HUDEP-2 (cell line): ENCODE results near the gene SLC35D1.

Source experiments
- DNase-seq, 76 experiments: peaks; one replicate each; lab custom pipeline; 2025; ENCODE audit not compliant: unreplicated experiment in 76 of 76; lab: John Stamatoyannopoulos, UW

The SLC35D1 gene

DNA sequence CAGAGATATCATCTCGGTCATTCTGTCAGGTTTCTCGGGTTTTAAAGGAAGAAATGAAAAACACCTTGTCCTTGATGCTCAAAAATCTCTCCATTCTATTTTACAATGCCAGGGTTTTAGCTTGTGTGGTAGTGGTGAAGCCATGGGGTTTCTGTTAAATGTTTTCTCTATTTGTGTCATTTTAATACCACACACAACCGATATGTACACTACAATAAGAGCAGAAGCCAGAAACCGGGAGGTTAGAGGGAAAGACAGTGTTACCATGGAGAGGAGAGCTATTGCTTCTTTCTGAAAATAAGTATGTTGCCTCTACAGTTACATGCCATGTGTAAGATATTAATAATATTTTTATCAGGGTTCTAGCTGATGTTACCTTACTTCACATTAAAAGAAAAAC is 2.8 kb downstream of the SLC35D1 start:
- no peak for DNase-seq

DNA sequence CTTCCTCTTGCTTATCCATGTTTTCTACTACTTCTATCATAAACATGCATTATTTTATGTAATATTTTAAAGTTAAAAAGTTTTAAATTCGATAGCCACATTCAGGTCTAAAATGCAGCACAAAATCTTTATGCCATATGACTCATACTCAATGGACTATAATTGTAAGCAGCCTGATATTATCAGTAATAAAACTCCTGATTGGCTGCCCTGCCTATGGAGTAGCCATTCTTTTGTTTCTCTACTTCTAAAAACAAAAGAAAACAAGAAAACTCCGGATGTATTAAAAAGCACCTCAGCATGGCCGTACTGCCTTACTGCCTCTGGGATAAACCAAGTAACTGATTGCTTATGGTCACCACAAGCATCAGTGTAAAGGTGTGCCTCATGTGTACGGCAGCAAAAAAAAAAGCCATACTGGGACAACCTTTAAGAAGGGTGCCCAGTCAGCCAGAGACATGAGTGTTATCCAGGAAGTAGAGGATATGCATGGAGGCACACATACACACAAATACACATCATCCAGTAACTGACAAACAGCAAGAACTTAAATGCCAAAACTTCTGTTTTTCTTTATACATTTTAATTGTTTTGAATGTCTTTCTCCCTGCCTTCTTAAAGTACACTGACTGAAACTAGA is 9.2 kb downstream of the SLC35D1 start:
- no peak for DNase-seq

DNA sequence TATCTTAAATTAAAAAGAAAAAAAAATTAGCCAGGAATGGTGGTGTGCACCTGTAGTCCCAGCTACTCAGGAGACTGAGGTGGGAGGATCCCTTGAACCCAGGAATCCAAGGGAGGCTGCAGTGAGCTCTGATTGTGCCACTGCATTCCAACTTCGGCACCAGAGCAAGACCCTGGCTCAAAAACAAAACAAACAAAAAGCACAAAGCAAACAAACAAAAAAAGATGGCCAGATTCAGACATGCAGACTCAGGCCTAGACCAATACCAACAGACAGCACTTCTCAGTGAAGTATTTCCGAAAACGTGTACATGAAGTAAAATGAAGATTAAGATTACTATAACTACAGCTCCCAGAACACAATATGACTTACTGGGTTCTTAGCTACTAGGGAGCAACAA is 10.6 kb downstream of the SLC35D1 start:
- DNase-seq: no peak

DNA sequence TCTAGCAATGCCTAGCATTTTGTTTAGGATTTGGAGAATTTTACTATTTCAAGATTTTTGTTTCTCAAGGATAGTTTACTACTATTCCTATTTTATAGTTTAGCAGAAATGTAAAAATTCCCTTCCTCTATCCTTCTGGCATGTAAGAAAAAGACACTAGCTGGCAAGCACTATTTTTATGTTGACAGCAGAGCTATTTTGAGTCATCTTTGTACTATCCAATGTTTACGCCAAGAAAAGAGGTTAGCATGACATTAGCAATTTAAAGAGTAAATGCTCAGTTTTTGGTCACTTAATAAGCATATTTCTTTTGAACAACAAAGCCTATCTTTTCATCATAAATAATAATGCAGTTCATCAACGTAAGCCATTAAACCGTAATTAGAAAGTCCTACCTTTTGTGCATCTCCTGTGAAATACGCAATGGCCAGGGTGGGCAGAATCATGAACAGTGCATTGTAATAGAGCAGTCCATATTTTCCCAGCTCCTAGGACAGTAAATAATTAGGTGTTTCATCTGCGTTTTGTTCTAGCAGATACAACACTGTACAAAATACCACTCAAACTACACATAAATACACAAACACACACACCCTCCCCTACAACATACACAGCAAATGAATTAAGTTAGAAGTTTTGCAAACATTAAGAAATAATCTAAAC is 12.0 kb downstream of the SLC35D1 start:
- DNase-seq: no peak

DNA sequence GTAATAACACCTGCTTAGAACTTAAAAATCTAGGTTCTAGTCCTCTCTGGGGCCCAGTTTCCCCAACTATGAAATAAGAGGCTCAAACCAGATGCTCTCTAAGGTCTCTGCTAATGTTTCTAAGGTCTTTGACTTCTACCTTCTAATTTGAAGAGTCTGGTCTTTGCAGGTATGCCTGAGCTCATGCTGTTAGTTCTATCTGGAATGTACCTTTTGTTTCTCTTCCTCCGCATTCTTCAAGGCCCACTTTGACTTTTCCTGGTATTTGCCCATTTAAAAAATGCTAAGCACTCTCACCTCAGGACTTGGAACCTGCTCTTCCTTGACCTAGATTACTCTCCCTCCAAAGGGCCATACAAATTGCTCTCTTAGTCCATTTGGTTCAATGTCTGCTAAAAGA is 13.5 kb downstream of the SLC35D1 start:
- no peak for DNase-seq

DNA sequence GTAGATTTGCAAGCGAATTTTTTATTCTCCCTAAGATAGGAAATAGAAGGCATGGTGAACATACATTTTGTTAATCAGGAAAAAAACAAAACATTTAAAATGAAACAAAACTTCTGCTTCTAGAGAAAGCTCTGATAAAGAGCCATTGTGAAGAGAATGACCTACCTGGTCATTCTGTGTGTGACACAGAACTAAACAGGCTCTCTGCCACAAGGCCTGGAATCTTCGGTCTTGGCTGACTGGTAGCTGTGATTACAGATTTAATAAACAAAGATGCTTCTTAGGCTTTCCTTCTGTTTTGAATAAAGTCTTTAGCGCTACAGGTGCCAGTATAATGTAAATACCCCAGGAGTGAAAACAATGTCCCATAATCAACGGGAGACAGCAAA is 22.1 kb downstream of the SLC35D1 start:
- no peak for DNase-seq

DNA sequence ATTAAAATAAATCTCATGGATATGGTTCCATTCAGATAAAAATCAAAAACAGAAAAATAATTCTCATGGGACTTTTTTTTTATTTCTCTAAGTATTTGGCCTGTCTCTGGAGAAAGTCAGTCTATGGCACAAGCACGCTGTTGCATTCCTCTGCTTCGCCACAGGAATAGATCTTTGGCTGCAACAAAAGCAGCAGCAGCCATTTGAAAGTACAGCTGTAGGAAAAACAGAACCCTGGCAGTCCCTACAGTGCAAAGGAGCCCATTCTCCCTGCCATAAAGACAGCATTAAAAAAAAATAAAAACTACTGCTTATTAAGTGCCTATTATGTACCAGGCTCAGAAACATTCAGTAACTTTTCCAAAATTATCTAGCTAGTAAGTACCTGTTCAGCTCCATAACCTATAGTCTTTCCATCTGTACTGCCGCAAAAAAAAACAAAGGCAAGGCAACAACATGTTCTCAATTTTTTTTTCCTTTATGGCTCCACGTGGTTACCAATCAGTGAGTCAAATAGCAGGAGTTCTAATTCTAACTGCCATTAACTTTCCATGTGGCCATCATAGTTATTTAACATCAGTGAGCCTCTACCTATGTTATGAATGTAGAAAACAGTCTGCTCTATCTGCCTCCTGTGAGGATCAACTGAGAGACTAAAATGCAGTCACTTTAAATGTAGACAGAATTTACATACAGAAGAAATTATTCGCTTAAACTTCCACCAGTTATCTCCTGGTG is 22.7 kb downstream of the SLC35D1 start:
- no peak for DNase-seq

DNA sequence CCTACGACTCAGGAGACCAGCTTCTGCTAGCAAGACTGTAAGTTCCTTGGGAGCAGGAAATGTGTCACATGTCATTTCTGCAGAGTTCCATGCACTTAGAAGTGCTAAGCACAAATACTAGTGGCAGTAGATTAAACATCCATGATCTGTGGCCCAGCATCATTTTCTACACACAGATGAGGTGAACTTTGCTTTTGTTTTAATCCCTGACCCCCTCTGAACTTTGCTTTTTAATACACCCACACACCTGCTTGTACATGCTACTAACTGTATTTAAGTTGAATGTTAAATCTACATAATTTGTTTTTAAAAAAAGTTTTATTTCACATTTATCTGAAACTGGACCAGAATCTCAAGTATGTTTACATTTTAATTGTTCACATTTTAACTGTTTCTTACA is 24.5 kb downstream of the SLC35D1 start:
- no peak for DNase-seq

DNA sequence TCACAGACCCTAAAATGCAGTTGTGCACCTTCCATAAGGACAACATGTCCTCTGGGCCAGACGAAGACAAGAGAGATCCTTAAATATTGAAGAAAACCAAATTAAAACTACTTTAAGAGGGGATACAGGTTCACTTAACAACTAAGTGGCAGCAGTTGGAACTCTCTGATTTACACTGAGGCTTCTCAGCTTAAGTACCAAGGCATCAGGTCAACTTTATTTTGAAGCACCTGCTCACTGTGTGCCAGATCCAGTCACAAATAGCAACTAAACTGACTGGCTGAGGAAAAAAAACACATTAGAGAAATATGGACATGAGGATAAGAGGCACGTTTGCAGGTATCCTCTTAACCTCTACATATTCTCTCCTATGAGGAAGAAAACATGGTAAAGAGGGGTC is 33.2 kb downstream of the SLC35D1 start:
- no peak for DNase-seq

DNA sequence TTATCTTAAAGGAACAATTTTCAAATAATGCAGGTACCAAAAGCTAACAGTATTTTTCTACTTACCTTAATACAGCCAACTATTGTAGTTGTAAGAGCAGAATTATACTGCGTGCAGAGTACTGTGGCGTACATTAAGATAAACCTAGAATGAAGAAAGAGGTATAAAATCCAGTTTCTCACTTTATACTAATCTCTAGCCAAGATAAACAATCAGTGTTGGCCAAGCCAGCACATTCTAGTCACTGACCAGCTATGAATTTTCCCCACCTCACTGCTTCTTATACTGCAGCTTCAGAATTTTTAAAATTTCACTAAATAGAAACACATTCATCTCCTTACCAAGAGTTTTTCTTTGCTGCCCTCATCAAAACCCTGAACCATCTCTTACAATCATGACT is 33.6 kb downstream of the SLC35D1 start:
- DNase-seq: no peak

DNA sequence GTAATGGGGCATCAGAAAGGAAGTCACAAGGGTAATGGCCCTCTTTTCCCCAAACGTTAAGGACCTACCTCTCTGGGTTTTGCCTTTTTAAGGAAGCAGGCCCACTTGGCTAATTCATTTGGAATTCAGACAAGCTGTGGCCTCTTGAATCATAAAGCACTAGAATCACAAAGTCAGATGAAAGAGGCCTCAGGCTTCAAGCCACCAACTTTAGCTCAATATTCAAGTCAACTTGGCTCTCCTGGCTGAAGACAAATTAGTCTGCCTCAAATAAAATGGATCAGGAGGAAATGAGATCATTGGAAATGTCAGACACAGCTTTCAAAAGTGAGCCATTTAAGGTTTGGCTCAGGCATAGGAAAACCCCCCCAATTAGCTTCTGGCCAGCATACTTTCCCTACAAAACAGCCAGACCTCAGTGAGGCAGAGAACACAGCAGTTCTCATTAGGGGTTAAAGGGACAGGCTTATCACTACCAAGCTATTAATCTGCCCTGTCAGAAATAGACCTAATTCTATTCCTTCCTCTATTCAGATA is 34.3 kb downstream of the SLC35D1 start:
- no peak for DNase-seq

DNA sequence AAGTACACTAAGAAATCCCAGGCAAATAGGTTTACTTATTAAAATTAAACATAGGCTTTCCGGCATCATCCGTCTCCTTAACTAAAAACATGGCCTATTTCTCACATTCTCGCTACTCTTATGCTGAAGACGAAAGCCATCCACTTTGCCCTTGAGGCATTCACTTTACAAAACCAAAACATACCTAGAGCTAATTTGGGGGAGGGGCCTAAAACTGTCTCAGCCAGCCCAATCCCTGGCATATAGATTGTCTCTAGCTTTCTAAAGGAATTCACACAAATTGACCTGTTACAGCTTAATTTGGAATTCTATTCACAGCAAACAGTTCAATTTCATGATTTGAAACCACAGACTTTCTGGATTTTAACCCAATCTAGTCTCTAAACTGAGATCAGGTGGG is 34.8 kb downstream of the SLC35D1 start:
- no peak for DNase-seq

DNA sequence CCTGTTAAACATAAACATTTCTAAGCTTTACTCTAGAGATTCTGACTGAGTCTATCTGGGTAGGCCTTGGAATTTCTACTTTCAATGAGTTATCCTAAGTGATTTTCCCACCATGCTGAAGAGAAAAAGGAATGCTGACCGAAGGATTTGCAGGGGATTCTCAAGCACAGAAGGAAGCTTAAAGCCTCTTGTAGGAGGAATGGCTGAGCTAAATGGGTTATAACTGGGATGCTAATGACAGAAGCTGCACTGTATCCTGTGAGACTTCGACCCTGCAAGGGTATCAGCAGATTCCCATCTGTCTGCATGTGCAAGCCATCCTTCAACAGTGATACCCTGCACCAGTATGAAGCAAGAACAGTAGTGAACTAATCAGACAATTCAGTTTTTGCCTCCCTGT is 35.4 kb downstream of the SLC35D1 start:
- DNase-seq: no peak

DNA sequence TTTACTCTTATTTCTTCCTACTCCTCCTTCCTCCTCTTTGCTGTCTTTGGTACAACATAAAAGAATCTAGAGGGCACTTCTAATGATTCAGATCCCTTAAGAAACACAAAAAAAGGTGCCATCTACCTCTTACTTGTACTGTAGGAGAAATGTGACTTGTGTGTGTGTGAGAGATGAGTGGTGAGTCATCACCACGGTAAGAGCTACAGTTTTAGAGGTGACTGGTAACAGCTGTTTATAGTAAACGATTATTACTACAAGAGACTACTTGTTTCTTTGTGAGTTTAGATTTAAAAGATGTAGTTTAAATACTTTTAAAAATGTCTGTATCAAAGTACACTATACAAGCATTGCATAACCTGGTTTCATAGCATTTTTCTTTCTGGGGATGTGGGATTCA is 40.4 kb downstream of the SLC35D1 start:
- peak in 1 of 76 experiments; percentile 5 for DNase-seq

DNA sequence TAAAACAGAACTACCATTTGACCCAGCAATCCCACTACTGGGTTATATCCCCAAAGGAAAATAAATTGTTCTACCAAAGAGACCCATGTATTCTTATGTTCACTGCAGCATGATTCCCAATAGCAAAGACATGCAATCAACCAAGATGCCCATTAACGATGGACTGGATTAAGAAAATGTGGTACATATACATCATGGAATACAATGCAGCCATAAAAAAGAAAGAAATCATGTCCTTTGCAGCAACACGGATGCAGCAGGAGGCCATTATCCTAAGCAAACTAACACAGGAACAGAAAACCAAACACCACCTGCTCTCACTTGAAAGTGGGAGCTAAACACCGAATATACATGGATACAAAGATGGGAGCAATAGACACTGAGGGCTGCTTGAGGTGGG is 44.2 kb downstream of the SLC35D1 start:
- no peak for DNase-seq

DNA sequence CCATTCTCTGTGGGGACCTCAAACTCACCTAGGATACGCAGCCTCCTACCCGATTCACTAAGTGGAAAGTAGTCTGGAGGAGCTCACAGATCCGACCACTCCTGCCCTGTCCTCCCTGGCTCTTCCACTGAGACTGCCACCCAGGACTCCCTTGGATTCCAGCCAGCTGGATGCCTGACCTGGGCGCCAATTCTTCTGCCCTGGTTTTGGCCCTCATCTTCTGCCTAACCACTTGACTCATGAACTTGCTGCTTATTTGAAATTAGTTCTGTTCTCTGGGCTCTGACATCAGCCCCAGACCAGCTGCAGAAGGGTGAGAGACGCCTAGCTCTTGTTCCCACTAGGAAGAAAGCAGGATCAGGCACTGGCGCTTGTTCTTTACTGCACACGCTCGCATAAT is 48.9 kb downstream of the SLC35D1 start:
- DNase-seq: no peak

DNA sequence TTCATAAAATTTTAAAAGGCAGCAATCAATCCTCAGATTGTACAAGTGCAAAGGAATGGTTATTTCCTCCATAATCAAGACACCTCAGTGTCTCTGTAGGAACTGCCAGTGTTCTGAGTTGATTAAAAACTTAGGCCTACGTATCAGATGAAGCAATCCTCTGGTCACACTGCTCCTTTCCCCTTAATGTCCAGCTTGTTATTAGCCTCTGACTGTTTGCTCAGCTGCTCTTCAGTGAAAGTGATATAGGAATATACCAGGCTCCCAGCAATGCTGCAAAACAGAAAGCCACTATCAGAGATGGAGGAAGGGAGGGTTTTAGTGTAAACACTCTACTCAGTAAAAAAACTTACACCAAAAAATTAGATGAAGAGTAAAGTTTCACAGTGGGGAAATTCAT is 49.8 kb downstream of the SLC35D1 start:
- DNase-seq: no peak

DNA sequence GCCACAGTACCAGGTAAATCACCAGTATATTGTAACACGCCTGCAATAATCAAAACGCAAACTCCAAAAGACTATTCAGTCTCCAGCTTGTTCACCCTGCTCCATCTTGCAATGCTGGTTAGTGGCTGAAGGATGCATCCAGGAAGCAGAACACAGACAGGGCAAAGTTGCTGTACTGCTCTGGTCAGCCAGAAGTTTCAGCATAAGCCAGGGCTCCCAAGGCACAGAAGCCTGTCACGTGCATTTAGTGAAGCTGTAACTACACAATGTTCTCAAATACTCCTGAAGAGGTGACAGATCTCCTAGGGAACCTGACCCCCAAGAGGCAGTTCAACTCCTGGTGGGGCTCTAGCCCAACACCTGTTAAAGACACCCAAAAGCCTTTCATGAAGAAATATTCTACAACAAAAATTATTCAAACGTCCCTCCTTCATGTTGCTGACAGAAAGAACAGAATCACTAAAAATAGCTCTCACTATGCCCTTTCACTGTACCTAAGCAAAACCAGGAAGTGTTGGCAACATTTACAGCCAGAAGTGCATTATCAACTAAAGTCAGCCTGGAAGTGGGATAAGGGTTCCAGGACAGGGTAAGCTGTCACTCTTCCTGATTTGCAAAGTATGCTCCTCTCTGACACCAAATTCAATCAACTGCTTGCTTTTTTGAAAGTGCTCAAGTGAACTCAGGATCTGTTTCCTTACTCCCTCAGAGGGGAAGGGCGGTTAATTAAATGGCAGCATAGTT is 52.1 kb downstream of the SLC35D1 start:
- no peak for DNase-seq

DNA sequence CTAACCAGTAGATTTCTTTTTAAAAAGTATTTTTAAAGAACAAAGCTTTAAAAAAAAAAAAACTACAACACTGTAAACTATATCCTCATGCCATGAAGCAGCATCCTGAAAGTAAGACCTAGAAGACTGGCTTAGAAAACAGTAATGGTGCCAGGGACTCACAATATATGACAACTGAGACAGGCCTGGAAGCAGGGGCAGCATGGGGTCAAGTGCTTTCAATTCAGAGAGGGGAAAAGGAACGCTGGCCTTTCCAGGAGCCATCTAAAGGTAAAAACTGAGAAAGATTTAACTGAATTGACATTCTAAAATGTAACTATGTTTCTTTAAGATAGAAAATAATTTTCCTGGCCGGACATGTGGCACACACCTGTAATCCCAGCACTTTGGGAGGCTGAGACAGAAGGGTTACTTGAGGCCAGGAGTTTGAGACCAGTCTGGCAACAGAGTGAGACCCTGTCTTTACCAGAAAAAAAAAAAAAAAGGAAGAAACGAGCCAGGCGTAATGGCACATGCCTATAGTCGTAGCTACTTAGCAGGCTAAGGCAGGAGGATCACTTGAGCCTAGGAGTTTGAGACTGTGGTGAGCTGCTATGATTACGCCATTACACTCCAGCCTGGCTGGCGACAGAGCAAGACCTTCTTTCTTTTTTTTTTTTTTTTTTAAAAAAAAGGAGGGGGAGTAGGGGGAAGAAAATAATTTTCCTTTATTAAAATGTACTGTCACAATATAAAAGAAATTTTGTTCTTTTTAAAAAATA is 54.1 kb downstream of the SLC35D1 start:
- no peak for DNase-seq

DNA sequence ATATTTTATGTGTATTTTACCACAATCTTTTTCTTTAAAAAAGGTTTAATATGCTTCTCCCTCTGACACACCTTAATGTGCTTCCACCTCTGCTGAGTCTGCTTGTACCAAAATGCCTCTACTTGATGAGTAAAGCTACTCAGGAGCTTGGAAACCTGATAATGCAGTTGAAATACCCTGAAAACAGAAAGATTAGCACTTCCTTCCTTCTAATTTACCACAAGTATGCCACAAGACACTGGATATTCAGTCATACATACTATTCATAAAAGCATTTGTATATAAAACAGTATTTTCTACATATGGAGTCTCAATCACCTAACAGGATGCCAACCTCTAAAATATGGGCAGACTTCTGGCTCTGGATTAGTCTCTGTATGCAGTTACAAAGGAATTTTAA is 55.0 kb downstream of the SLC35D1 start:
- DNase-seq: no peak
